IMR-90 (cell line): ENCODE measurements around the gene VPS13A. TPM values are rescaled to one million over a fixed set of nuclear protein-coding genes. Genes with fewer than 3 reads are reported as not detected.

Experiments
- ATAC-seq: fragments of 200-7000 bp; cut with Tn5 transposase; 2 replicates; pipeline ENCODE4 v1.9.1; 2020; ENCODE audit warnings: low read depth, mild to moderate bottlenecking, moderate library complexity
- BruUV-seq: library from RNA; stranded (reverse); fragments of 400-500 nt; replicated peaks from 2 replicates; lab custom pipeline; 2021; lab: Mats Ljungman, UMichigan
- CTCF ChIA-PET: fragments of 300-600 bp; formaldehyde crosslinking; extraction: SDS; loops from one replicate; lab custom pipeline; 2021; ENCODE audit warnings: antibody characterized with exemption; lab: Yijun Ruan, JAX
- POLR2A ChIA-PET: fragments of 300-600 bp; sonication (Branson Sonifier 250); formaldehyde crosslinking; loops from one replicate; lab custom pipeline; 2022; ENCODE audit warnings: antibody characterized with exemption; ENCODE audit not compliant: unreplicated experiment; lab: Charles Lee
- DNase-seq: peaks from one replicate; pipeline ENCODE4 v3.0.0; 2013
- H2AFZ ChIP-seq: replicated peaks from 2 replicates; pipeline ENCODE3; 2013; ENCODE audit warnings: low read length, mild to moderate bottlenecking; ENCODE audit not compliant: poor library complexity
- H2AK5ac ChIP-seq: 2 replicates; pipeline ENCODE4 v1.6.1; 2013; ENCODE audit warnings: low read depth, low read length, inconsistent platforms
- H2AK9ac ChIP-seq: replicated peaks from 2 replicates; pipeline ENCODE3; 2013; ENCODE audit warnings: mild to moderate bottlenecking, low read depth, low read length, moderate library complexity; ENCODE audit not compliant: poor library complexity
- H2BK120ac ChIP-seq: 2 replicates; pipeline ENCODE4 v1.6.1; 2013; ENCODE audit warnings: low read depth, low read length, inconsistent platforms
- H2BK15ac ChIP-seq: 3 replicates; pipeline ENCODE4 v1.6.1; 2013; ENCODE audit warnings: low read depth, low read length, inconsistent platforms
- H2BK20ac ChIP-seq: 2 replicates; pipeline ENCODE4 v1.6.1; 2013; ENCODE audit warnings: low read depth, mild to moderate bottlenecking, inconsistent platforms, low read length, moderate library complexity
- H2BK5ac ChIP-seq: 2 replicates; pipeline ENCODE4 v1.6.1; 2013; ENCODE audit warnings: mild to moderate bottlenecking, low read depth, low read length, inconsistent platforms; ENCODE audit not compliant: poor library complexity, severe bottlenecking
- H3K14ac ChIP-seq: replicated peaks from 2 replicates; pipeline ENCODE4 v1.6.1; 2013; ENCODE audit warnings: low read depth, low read length, inconsistent platforms
- H3K18ac ChIP-seq: 2 replicates; pipeline ENCODE4 v1.6.1; 2013; ENCODE audit warnings: low read depth, low read length, control low read depth
- H3K23ac ChIP-seq: 2 replicates; pipeline ENCODE4 v1.6.1; 2013; ENCODE audit warnings: low read depth, low read length, inconsistent platforms
- H3K27ac ChIP-seq: 2 replicates; pipeline ENCODE4 v1.5.1; 2013; ENCODE audit warnings: mild to moderate bottlenecking, control low read depth, low read length; ENCODE audit not compliant: insufficient read depth
- H3K27me3 ChIP-seq: 2 replicates; pipeline ENCODE4 v1.6.1; 2013; ENCODE audit warnings: low read length; ENCODE audit not compliant: control insufficient read depth, insufficient read depth
- H3K36me3 ChIP-seq: 2 replicates; pipeline ENCODE4 v1.6.1; 2013; ENCODE audit warnings: low read length, mixed read lengths; ENCODE audit not compliant: control insufficient read depth, insufficient read depth
- H3K4ac ChIP-seq: 2 replicates; pipeline ENCODE4 v1.6.1; 2013; ENCODE audit warnings: low read depth, low read length, inconsistent platforms
- H3K4me1 ChIP-seq: 2 replicates; pipeline ENCODE4 v1.6.1; 2013; ENCODE audit warnings: low read length, mixed read lengths; ENCODE audit not compliant: control insufficient read depth, insufficient read depth
- H3K4me2 ChIP-seq: 2 replicates; pipeline ENCODE4 v1.6.1; 2013; ENCODE audit warnings: low read depth, mild to moderate bottlenecking, control low read depth, low read length, moderate library complexity
- H3K4me3 ChIP-seq: 2 replicates; pipeline ENCODE4 v1.5.1; 2013; ENCODE audit warnings: low read depth, mild to moderate bottlenecking, control low read depth, low read length, moderate library complexity; ENCODE audit not compliant: insufficient read depth
- H3K56ac ChIP-seq: 2 replicates; pipeline ENCODE4 v1.6.1; 2013; ENCODE audit warnings: low read length, inconsistent platforms; ENCODE audit not compliant: insufficient read depth; ENCODE audit errors: extremely low read depth
- H3K79me1 ChIP-seq, 2 experiments: 2 replicates each; pipeline ENCODE4 v1.6.1; 2013; ENCODE audit warnings: low read length in 2 of 2, inconsistent platforms in 1 of 2, low read depth in 1 of 2
- H3K9ac ChIP-seq: 2 replicates; pipeline ENCODE4 v1.6.1; 2013; ENCODE audit warnings: low read depth, low read length, control low read depth
- H3K9me1 ChIP-seq: 2 replicates; pipeline ENCODE4 v1.6.1; 2013; ENCODE audit warnings: low read length, inconsistent platforms; ENCODE audit not compliant: insufficient read depth
- H3K9me3 ChIP-seq: 2 replicates; pipeline ENCODE4 v1.6.1; 2013; ENCODE audit warnings: low read length; ENCODE audit not compliant: control insufficient read depth, insufficient read depth
- H4K20me1 ChIP-seq: 2 replicates; pipeline ENCODE4 v1.6.1; 2013; ENCODE audit warnings: low read length, inconsistent platforms; ENCODE audit not compliant: insufficient read depth
- H4K5ac ChIP-seq: 2 replicates; pipeline ENCODE4 v1.6.1; 2013; ENCODE audit warnings: mild to moderate bottlenecking, low read depth, low read length, control low read depth
- H4K8ac ChIP-seq, 2 experiments: 2 replicates each; pipeline ENCODE4 v1.6.1; 2013; ENCODE audit warnings: low read depth in 2 of 2, low read length in 2 of 2, control low read depth in 1 of 2, inconsistent platforms in 1 of 2
- H4K91ac ChIP-seq: 2 replicates; pipeline ENCODE4 v1.6.1; 2013; ENCODE audit warnings: low read depth, low read length, inconsistent platforms; ENCODE audit not compliant: insufficient read depth
- BHLHE40 ChIP-seq: fragments of 150-350 bp; IDR thresholded peaks from 2 replicates; pipeline ENCODE4 v1.6.1; 2016; ENCODE audit warnings: mild to moderate bottlenecking, low read depth, low read length
- CEBPB ChIP-seq: IDR thresholded peaks from 2 replicates; pipeline ENCODE4 v1.6.1; 2012; ENCODE audit warnings: low read depth, low read length, improper control_type of control experiment
- CHD1 ChIP-seq: IDR thresholded peaks from 2 replicates; pipeline ENCODE4 v1.6.1; 2012; ENCODE audit warnings: low read depth, low read length, improper control_type of control experiment
- FOS ChIP-seq: fragments of 150-350 bp; IDR thresholded peaks from 2 replicates; pipeline ENCODE4 v1.6.1; 2016; ENCODE audit warnings: low read depth, low read length
- MAFK ChIP-seq: IDR thresholded peaks from 2 replicates; pipeline ENCODE4 v1.6.1; 2012; ENCODE audit warnings: low read depth, low read length, improper control_type of control experiment
- MAZ ChIP-seq: IDR thresholded peaks from 2 replicates; pipeline ENCODE4 v1.6.1; 2012; ENCODE audit warnings: low read depth, mild to moderate bottlenecking, low read length, improper control_type of control experiment, moderate library complexity, borderline replicate concordance
- MXI1 ChIP-seq: IDR thresholded peaks from 2 replicates; pipeline ENCODE4 v1.6.1; 2012; ENCODE audit warnings: low read depth, mild to moderate bottlenecking, low read length, moderate library complexity, borderline replicate concordance
- NFE2L2 ChIP-seq: fragments of 150-350 bp; IDR thresholded peaks from 2 replicates; pipeline ENCODE4 v1.6.1; 2016; ENCODE audit warnings: low read depth, mild to moderate bottlenecking, low read length
- POLR2A ChIP-seq: IDR thresholded peaks from 2 replicates; pipeline ENCODE4 v1.6.1; 2012; ENCODE audit warnings: mild to moderate bottlenecking, low read depth, low read length
- RAD21 ChIP-seq: IDR thresholded peaks from 2 replicates; pipeline ENCODE4 v1.6.1; 2012; ENCODE audit warnings: low read length, improper control_type of control experiment
- RCOR1 ChIP-seq: IDR thresholded peaks from 2 replicates; pipeline ENCODE4 v1.6.1; 2012; ENCODE audit warnings: mild to moderate bottlenecking, low read length, improper control_type of control experiment; ENCODE audit not compliant: insufficient replicate concordance
- RFX5 ChIP-seq: IDR thresholded peaks from 2 replicates; pipeline ENCODE4 v1.8.0; 2012; ENCODE audit warnings: low read depth, mild to moderate bottlenecking, low read length, moderate library complexity
- SMC3 ChIP-seq: fragments of 150-350 bp; IDR thresholded peaks from 2 replicates; pipeline ENCODE4 v1.6.1; 2016; ENCODE audit warnings: low read depth, mild to moderate bottlenecking, antibody characterized with exemption, low read length, moderate library complexity
- WGBS, 2 experiments: methylation state at CpG; one replicate each; pipeline versions ENCODE4 v1.1.5 to v1.1.7; 2013; ENCODE audit warnings: missing lambda C conversion rate in 2 of 2; ENCODE audit not compliant: insufficient read length in 1 of 2; ENCODE audit errors: extremely low coverage in 2 of 2; 5-methylcytosine and 5-hydroxymethylcytosine counted together
- dilution Hi-C: fragments of 300-500 bp; cut with HindIII; formaldehyde crosslinking; loops from one replicate; pipeline ENCODE4 v1.14.3; 2018; ENCODE audit warnings: low sequenced_read_pairs; ENCODE audit not compliant: unreplicated experiment
- in situ Hi-C: fragments of 300-500 bp; cut with MboI; formaldehyde crosslinking; loops from 3 replicates; pipeline ENCODE4 v1.14.3; 2019; ENCODE audit warnings: low sequenced_read_pairs, inconsistent platforms, mixed read lengths
- intact Hi-C: fragments of 100-400 bp; cut with micrococcal nuclease; formaldehyde crosslinking; loops from 2 replicates; pipeline ENCODE4 v1.10.0; 2022
- polyA plus RNA-seq, 3 experiments: library from polyadenylated mRNA; depleted of rRNA; stranded (reverse); fragments of >200 nt; gene quantifications; 2 replicates each; pipeline ENCODE4 v1.2.3, GENCODE V29; 2012; ENCODE audit warnings: low replicate concordance in 1 of 3
- total RNA-seq: library from RNA; depleted of rRNA; stranded (reverse); fragments of >200 nt; gene quantifications from 2 replicates; pipeline ENCODE4 v1.2.3, GENCODE V29; 2012
- TF ChIP-seq, protein P1 (sequence below): fragments of 150-350 bp; IDR thresholded peaks from 2 replicates; pipeline ENCODE4 v1.6.1; 2016; ENCODE audit warnings: low read depth, mild to moderate bottlenecking, low read length, moderate library complexity, borderline replicate concordance
- TF ChIP-seq, protein P2 (sequence below): conservative IDR thresholded peaks from 2 replicates; pipeline ENCODE4 v1.5.1; 2012; ENCODE audit warnings: mild to moderate bottlenecking, low read depth, low read length, improper control_type of control experiment
- TF ChIP-seq, protein P3 (sequence below): fragments of 150-350 bp; IDR thresholded peaks from 2 replicates; pipeline ENCODE4 v1.6.1; 2017; ENCODE audit warnings: mild to moderate bottlenecking, antibody characterized with exemption, low read length, low read depth

VPS13A gene
- total and polyA plus RNA-seq, 2 of the 4 experiments (the other 2 are of a cell fraction): 10.4 to 26.5 TPM

DNA sequence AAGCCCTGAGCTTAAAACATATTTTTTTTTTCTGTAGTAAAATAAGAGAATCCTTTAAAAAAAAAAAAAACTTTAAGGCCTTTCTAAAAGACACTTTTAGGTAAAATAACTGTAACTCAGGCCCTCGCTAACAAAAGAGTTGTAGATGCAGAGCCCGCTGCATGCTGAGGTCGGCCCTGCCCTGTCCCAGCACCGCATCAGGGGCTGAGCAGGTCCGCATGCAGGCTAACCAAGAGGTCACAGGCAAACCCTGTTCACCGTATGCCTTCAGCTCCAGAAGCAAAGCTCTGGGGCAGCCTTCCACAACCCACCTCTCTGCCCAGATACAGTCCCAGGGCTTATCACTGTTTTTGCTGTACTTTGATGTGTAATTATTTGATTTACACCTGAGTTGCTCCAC is 254.7 kb downstream of the VPS13A start:
- Histone ChIP-seq H3K36me3 (no peaks in the 10 kb centered on the region), H3K9me3 (no peaks in the 10 kb centered on the region), H2AFZ (no peak overlapping the region), H3K27ac (no peak overlapping the region), H3K4ac (no peak overlapping the region), H2BK5ac (no peak overlapping the region), H3K56ac (no peak overlapping the region), H3K4me1 (no peaks in the 10 kb centered on the region), H4K91ac (no peak overlapping the region), H3K4me2 (no peak overlapping the region), H4K8ac (no peak overlapping the region), H3K27me3 (no peaks in the 10 kb centered on the region), H3K79me1 (no peaks in the 10 kb centered on the region), H2BK15ac (no peak overlapping the region), H3K9ac (no peak overlapping the region), H3K18ac (no peak overlapping the region), H2AK9ac (no peak overlapping the region), H2BK120ac (no peak overlapping the region), H4K20me1 (no peaks in the 10 kb centered on the region), H3K9me1 (no peaks in the 10 kb centered on the region; the same call in 1 of the 2 replicates), H3K23ac (no peak overlapping the region), H2BK20ac (no peak overlapping the region), H3K14ac (no peak overlapping the region), H3K4me3 (no peak overlapping the region), H4K5ac (no peak overlapping the region), H2AK5ac (no peak overlapping the region)
- ChIA-PET CTCF (no interaction called here), POLR2A (interaction anchor here (0.6 to 0.7 kb wide), 3 partner anchors 57 to 1789 kb away, joined by 4 to 5 read pairs (median 4); no protein-coding TSS in a partner anchor)
- intact Hi-C loops (loop anchor here (2.0 to 5.0 kb wide), 2 partner anchors 55 to 689 kb away; no protein-coding TSS in a partner anchor), dilution Hi-C loops (no loop called here), in situ Hi-C loops (loop anchor here (10.0 kb wide), 1 partner anchor 603 kb away; the partner anchor contains the start of gene GNAQ)
- TF ChIP-seq, protein P1, sequence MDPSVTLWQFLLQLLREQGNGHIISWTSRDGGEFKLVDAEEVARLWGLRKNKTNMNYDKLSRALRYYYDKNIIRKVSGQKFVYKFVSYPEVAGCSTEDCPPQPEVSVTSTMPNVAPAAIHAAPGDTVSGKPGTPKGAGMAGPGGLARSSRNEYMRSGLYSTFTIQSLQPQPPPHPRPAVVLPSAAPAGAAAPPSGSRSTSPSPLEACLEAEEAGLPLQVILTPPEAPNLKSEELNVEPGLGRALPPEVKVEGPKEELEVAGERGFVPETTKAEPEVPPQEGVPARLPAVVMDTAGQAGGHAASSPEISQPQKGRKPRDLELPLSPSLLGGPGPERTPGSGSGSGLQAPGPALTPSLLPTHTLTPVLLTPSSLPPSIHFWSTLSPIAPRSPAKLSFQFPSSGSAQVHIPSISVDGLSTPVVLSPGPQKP: no peak
- no peak for TF ChIP-seq BHLHE40
- TF ChIP-seq SMC3: no peak
- TF ChIP-seq NFE2L2: no peak
- no peak for TF ChIP-seq POLR2A
- TF ChIP-seq MAFK: no peak
- no peak for TF ChIP-seq RFX5
- TF ChIP-seq, protein P2, sequence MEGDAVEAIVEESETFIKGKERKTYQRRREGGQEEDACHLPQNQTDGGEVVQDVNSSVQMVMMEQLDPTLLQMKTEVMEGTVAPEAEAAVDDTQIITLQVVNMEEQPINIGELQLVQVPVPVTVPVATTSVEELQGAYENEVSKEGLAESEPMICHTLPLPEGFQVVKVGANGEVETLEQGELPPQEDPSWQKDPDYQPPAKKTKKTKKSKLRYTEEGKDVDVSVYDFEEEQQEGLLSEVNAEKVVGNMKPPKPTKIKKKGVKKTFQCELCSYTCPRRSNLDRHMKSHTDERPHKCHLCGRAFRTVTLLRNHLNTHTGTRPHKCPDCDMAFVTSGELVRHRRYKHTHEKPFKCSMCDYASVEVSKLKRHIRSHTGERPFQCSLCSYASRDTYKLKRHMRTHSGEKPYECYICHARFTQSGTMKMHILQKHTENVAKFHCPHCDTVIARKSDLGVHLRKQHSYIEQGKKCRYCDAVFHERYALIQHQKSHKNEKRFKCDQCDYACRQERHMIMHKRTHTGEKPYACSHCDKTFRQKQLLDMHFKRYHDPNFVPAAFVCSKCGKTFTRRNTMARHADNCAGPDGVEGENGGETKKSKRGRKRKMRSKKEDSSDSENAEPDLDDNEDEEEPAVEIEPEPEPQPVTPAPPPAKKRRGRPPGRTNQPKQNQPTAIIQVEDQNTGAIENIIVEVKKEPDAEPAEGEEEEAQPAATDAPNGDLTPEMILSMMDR: no peak
- TF ChIP-seq MAZ: no peak
- no peak for TF ChIP-seq RAD21
- TF ChIP-seq CEBPB: no peak
- no peak for TF ChIP-seq RCOR1
- no peak for TF ChIP-seq CHD1
- no peak for TF ChIP-seq FOS
- TF ChIP-seq, protein P3, sequence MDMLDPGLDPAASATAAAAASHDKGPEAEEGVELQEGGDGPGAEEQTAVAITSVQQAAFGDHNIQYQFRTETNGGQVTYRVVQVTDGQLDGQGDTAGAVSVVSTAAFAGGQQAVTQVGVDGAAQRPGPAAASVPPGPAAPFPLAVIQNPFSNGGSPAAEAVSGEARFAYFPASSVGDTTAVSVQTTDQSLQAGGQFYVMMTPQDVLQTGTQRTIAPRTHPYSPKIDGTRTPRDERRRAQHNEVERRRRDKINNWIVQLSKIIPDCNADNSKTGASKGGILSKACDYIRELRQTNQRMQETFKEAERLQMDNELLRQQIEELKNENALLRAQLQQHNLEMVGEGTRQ: no peak
- no peak for TF ChIP-seq MXI1
- ATAC-seq (no peak), DNase-seq (no peak)
- no TSS peak for BruUV-seq
- 80% methylated on average over 5 of the region's 6 CpGs; no CpG with 5 or more reads in 1 of the 2 experiments for WGBS, 2 experiments
